Caco-2 (cell line): Measurements from ENCODE around the gene MR1. TPM values are rescaled to one million over a fixed set of nuclear protein-coding genes. Genes with fewer than 3 reads are reported as not detected.

Experiments
- BruUV-seq: library from RNA; stranded (reverse); fragments of 400-500 nt; replicated peaks from 2 replicates; lab custom pipeline; 2021; lab: Mats Ljungman, UMichigan
- CTCF ChIA-PET: fragments of 300-600 bp; sonication (Branson Sonifier 250); formaldehyde crosslinking; loops from one replicate; lab custom pipeline; 2022; ENCODE audit warnings: antibody characterized with exemption; lab: Charles Lee
- POLR2A ChIA-PET: fragments of 300-600 bp; sonication (Branson Sonifier 250); formaldehyde crosslinking; loops from one replicate; lab custom pipeline; 2022; ENCODE audit warnings: antibody characterized with exemption; lab: Charles Lee
- DNase-seq, 2 experiments: peaks; one replicate each; pipeline versions ENCODE4 v3.0.0 to v3.0.0-alpha.2; 2020 to 2022
- H3K27me3 ChIP-seq: replicated peaks from 2 replicates; pipeline ENCODE4 v1.6.0; 2011; ENCODE audit warnings: low read length; ENCODE audit not compliant: control insufficient read depth, insufficient read depth
- H3K36me3 ChIP-seq: 2 replicates; pipeline ENCODE4 v1.5.1; 2011; ENCODE audit warnings: low read length; ENCODE audit not compliant: control insufficient read depth, insufficient read depth
- H3K4me1 ChIP-seq: fragments of 250-450 bp; sonication (Bioruptor Pico); 2 replicates; pipeline ENCODE4 v1.5.1; 2020; ENCODE audit warnings: mild to moderate bottlenecking
- H3K4me3 ChIP-seq: 2 replicates; pipeline ENCODE4 v1.5.1; 2011; ENCODE audit warnings: low read depth, mild to moderate bottlenecking, control low read depth, low read length
- H3K9me3 ChIP-seq: fragments of 250-450 bp; sonication (Bioruptor Pico); 2 replicates; pipeline ENCODE4 v1.5.1; 2020; ENCODE audit warnings: mild to moderate bottlenecking, moderate library complexity
- H3K27ac Mint-ChIP-seq: one replicate; pipeline ENCODE4 v1.8.0; 2022; ENCODE audit warnings: mixed read lengths; ENCODE audit not compliant: unreplicated experiment
- H3K27me3 Mint-ChIP-seq: one replicate; pipeline ENCODE4 v1.8.0; 2022; ENCODE audit warnings: mixed read lengths; ENCODE audit not compliant: insufficient read depth, unreplicated experiment
- H3K36me3 Mint-ChIP-seq: one replicate; pipeline ENCODE4 v1.8.0; 2022; ENCODE audit warnings: mild to moderate bottlenecking, mixed read lengths; ENCODE audit not compliant: insufficient read depth, unreplicated experiment
- H3K4me1 Mint-ChIP-seq: one replicate; pipeline ENCODE4 v1.8.0; 2022; ENCODE audit warnings: low read depth, mixed read lengths; ENCODE audit not compliant: unreplicated experiment
- H3K4me3 Mint-ChIP-seq: one replicate; pipeline ENCODE4 v1.8.0; 2022; ENCODE audit warnings: mild to moderate bottlenecking, moderate library complexity, mixed read lengths; ENCODE audit not compliant: unreplicated experiment
- H3K9me3 Mint-ChIP-seq: one replicate; pipeline ENCODE4 v1.8.0; 2022; ENCODE audit warnings: mixed read lengths; ENCODE audit not compliant: unreplicated experiment
- intact Hi-C: fragments of 100-400 bp; cut with micrococcal nuclease; formaldehyde crosslinking; loops from one replicate; pipeline ENCODE4 v1.10.0; 2022; ENCODE audit not compliant: unreplicated experiment
- total RNA-seq: library from RNA; stranded (reverse); gene quantifications from 2 replicates; pipeline ENCODE4 v1.2.3, GENCODE V29; 2022
- TF ChIP-seq, protein P1 (sequence below), 2 experiments: fragments of 200-600 bp in 1 of 2; IDR thresholded peaks; 1 replicate in 1 of 2; 2 replicates in 1 of 2; pipeline versions ENCODE4 v1.5.1 to v1.8.0; 2011 to 2022; ENCODE audit warnings: antibody characterized with exemption in 1 of 2, control low read depth in 1 of 2, inconsistent platforms in 1 of 2, low read depth in 1 of 2, low read length in 1 of 2, mild to moderate bottlenecking in 1 of 2, moderate library complexity in 1 of 2; ENCODE audit not compliant: insufficient read depth in 1 of 2, severe bottlenecking in 1 of 2, unreplicated experiment in 1 of 2

MR1 gene
- total RNA-seq, 1 experiment from 2014 or later = 2.5 TPM

DNA sequence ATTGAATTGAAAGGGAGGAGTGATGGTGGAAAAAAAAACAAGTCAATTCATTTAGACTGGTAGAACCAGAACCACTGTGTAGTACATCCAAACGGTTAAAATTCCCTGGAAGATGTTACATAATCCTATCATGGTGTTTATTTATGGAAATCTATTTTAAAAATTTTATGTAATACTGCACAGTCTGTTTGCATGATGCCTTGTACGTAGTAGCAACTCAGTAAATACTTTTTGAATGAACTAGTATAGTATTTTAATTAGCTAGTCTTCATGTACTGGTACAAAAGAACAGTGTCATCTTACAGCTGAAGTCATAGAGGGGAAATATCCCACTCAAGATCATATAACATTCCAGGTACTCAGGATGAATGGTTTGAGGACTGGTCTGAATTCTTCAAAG, 27.7 kb downstream of the MR1 start:
- ChIA-PET CTCF (no interaction called here), POLR2A (no interaction called here)
- DNase-seq = no peak
- Mint-ChIP-seq H3K27ac (no peak overlapping the region), H3K9me3 (peaks cover 10% of the 10 kb centered on the region), H3K4me1 (peaks cover 17% of the 10 kb centered on the region), H3K36me3 (no peaks in the 10 kb centered on the region), H3K4me3 (no peak overlapping the region), H3K27me3 (no peaks in the 10 kb centered on the region)
- H3K4me1 ChIP-seq = no peaks in the 10 kb centered on the region
- TF ChIP-seq, protein P1, sequence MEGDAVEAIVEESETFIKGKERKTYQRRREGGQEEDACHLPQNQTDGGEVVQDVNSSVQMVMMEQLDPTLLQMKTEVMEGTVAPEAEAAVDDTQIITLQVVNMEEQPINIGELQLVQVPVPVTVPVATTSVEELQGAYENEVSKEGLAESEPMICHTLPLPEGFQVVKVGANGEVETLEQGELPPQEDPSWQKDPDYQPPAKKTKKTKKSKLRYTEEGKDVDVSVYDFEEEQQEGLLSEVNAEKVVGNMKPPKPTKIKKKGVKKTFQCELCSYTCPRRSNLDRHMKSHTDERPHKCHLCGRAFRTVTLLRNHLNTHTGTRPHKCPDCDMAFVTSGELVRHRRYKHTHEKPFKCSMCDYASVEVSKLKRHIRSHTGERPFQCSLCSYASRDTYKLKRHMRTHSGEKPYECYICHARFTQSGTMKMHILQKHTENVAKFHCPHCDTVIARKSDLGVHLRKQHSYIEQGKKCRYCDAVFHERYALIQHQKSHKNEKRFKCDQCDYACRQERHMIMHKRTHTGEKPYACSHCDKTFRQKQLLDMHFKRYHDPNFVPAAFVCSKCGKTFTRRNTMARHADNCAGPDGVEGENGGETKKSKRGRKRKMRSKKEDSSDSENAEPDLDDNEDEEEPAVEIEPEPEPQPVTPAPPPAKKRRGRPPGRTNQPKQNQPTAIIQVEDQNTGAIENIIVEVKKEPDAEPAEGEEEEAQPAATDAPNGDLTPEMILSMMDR (IDR thresholded peaks at IDR 0.05; ENCODE audit: insufficient read depth in 1 of 2, low read depth in 1 of 2, low read length in 1 of 2, severe bottlenecking in 1 of 2, unreplicated experiment in 1 of 2) = no peak
- intact Hi-C loops = no loop called here
- no peak overlapping the region for H3K4me3 ChIP-seq
- H3K36me3 ChIP-seq = no peaks in the 10 kb centered on the region
- H3K27me3 ChIP-seq = no peaks in the 10 kb centered on the region
- H3K9me3 ChIP-seq = peaks cover 5% of the 10 kb centered on the region
- BruUV-seq = no TSS peak

DNA sequence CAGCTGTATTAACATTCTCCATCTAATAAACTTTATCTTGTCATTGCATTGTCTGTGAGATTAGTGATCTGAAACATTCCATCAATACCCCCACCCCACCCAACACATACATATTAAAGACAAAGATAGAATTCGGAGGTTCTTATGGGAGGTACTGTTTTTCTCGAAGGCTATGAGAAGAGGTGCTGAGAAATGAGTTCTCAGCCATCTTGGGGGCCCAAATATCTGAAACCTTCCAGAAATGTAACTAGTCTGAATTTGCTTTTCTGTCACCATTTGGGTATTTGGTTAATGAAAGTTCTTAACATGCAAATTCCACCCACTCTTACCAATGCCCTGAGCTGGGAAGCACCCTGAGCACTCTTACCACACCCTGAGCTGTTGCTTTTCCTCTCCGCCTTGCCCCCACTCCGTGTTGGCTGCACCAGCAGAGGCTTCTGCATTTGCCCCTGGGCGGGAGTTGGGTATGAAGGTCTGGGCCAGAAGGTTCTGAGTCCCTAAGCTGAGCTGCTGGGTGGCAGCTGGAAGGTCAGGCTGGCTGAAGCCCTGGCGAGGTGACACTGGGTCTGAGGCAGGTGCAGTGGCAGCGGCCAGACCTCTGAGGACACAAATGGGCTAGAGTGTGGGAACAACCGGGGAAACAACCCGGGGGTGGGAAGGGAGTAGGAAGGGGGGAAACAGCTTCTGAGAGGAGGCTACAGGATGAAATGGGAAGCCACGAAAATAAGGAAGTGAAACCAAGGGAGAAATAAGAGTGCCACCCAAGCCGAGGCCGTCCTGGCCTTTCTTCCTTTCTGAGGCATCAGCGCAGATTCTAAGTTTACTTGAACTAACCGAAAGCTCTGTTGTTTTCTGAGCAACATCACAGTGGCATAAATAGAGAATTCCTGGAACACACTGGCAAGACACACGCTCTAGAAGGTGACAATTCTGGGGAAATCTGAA, 28.4 kb downstream of the MR1 start:
- DNase-seq = no peak
- peaks cover 10% of the 10 kb centered on the region for H3K9me3 Mint-ChIP-seq
- no peaks in the 10 kb centered on the region for H3K36me3 Mint-ChIP-seq
- H3K4me1 Mint-ChIP-seq = peaks cover 17% of the 10 kb centered on the region
- Histone ChIP-seq H3K36me3 (no peaks in the 10 kb centered on the region), H3K4me3 (no peak overlapping the region), H3K9me3 (peaks cover 5% of the 10 kb centered on the region), H3K4me1 (no peaks in the 10 kb centered on the region), H3K27me3 (no peaks in the 10 kb centered on the region)
- H3K27ac Mint-ChIP-seq = no peak overlapping the region
- BruUV-seq = no TSS peak
- ChIA-PET POLR2A (no interaction called here), CTCF (no interaction called here)
- H3K27me3 Mint-ChIP-seq = no peaks in the 10 kb centered on the region
- intact Hi-C loops = no loop called here
- H3K4me3 Mint-ChIP-seq = no peak overlapping the region
- TF ChIP-seq, protein P1 (IDR thresholded peaks at IDR 0.05; ENCODE audit: insufficient read depth in 1 of 2, low read depth in 1 of 2, low read length in 1 of 2, severe bottlenecking in 1 of 2, unreplicated experiment in 1 of 2) = no peak

DNA sequence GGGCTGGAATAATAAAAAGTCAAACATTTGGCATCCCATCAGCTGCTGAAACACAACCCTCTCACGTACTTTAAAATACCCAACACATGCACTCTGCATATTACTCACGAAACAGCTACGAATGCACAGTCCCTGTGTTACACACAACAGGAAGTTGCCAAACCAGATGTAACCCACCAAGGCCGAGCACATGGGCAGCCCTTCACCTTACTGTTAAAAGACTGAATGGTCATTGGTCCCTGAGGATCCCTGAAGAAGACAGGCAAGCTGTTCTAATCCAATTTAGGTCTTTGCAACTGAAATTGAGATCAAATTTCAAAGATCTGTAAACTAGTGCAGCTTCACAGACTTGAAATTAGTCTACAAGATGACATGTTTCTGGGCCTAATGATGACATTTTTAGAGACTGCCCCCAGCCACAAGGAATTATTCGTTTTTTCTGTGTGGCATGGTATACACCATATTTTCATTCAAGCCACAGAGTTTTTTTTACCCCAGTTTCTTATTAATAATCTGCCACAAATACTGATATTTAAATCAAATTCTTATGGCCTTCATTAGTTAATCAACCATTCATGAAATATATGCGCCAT, 29.1 kb downstream of the MR1 start:
- no peak for DNase-seq
- CTCF ChIA-PET = no interaction called here
- intact Hi-C loops = no loop called here
- Mint-ChIP-seq H3K27me3 (no peaks in the 10 kb centered on the region), H3K9me3 (peaks cover 10% of the 10 kb centered on the region), H3K36me3 (no peaks in the 10 kb centered on the region), H3K4me3 (no peak overlapping the region), H3K27ac (no peak overlapping the region), H3K4me1 (peaks cover 17% of the 10 kb centered on the region)
- BruUV-seq = no TSS peak
- Histone ChIP-seq H3K4me3 (no peak overlapping the region), H3K4me1 (no peaks in the 10 kb centered on the region), H3K27me3 (no peaks in the 10 kb centered on the region), H3K36me3 (no peaks in the 10 kb centered on the region), H3K9me3 (peaks cover 5% of the 10 kb centered on the region)
- TF ChIP-seq, protein P1 (IDR thresholded peaks at IDR 0.05; ENCODE audit: insufficient read depth in 1 of 2, low read depth in 1 of 2, low read length in 1 of 2, severe bottlenecking in 1 of 2, unreplicated experiment in 1 of 2) = no peak
- POLR2A ChIA-PET = no interaction called here
